GM21825 (cell line): ENCODE measurements around the gene CMC4.
A peak's percentile ranks its signal among the peaks of the same experiment; 100 is the strongest.

Source experiments
- ATAC-seq: cut with Tn5 transposase; IDR thresholded peaks from one replicate; pipeline ENCODE4 v1.9.1; 2021; ENCODE audit warnings: mild to moderate bottlenecking, moderate library complexity; ENCODE audit not compliant: unreplicated experiment

CMC4 gene

GRCh38 chrX:155054255-155054654 lies 16.7 kb downstream of the CMC4 start:
- no peak for ATAC-seq

- ATAC-seq = no peak
These were observed 17.3 kb downstream of the CMC4 start for GRCh38 chrX:155053656-155054055.

- ATAC-seq = no peak
These were observed 18.0 kb downstream of the CMC4 start for GRCh38 chrX:155052738-155053498.

GRCh38 chrX:155048977-155049619 lies 21.8 kb downstream of the CMC4 start:
- ATAC-seq = no peak

GRCh38 chrX:155046811-155047528 lies 24.0 kb downstream of the CMC4 start:
- ATAC-seq = no peak

- ATAC-seq = no peak
These were observed 24.7 kb downstream of the CMC4 start for GRCh38 chrX:155046129-155046810.

- no peak for ATAC-seq
These were observed 35.2 kb downstream of the CMC4 start for GRCh38 chrX:155035688-155036087.

GRCh38 chrX:155031657-155032056 lies 39.3 kb downstream of the CMC4 start:
- ATAC-seq = no peak

- no peak for ATAC-seq
These were observed 42.1 kb downstream of the CMC4 start for GRCh38 chrX:155028877-155029291.

- ATAC-seq = no peak
These were observed 42.8 kb downstream of the CMC4 start for GRCh38 chrX:155028129-155028528.

- ATAC-seq = no peak
These were observed 43.3 kb downstream of the CMC4 start for GRCh38 chrX:155027509-155028066.

- peak; percentile 89 for ATAC-seq
These were observed 44.0 kb downstream of the CMC4 start, which contains the start of gene FUNDC2 for GRCh38 chrX:155026727-155027508. TSS of gene FUNDC2 (plus strand) at chrX:155026844. CDS start at chrX:155026939, 95 bp downstream.

- no peak for ATAC-seq
These were observed 44.6 kb downstream of the CMC4 start for GRCh38 chrX:155026420-155026726.

GRCh38 chrX:155023907-155024833 lies 46.8 kb downstream of the CMC4 start:
- no peak for ATAC-seq

- ATAC-seq = no peak
These were observed 48.4 kb downstream of the CMC4 start, which contains the start of gene F8 for GRCh38 chrX:155022585-155022984. TSS of gene F8 (minus strand) at chrX:155022723. CDS start at chrX:155022552, 171 bp downstream.

- no peak for ATAC-seq
These were observed 50.3 kb downstream of the CMC4 start for GRCh38 chrX:155020591-155020990.
